Panc1 (cell line): ENCODE results near the gene DDX28. TPM values are rescaled to one million over a fixed set of nuclear protein-coding genes. Genes with fewer than 3 reads are reported as not detected.

Source experiments
- ATAC-seq: fragments of 200-7000 bp; cut with Tn5 transposase; 2 replicates; pipeline ENCODE4 v1.9.1; 2020; ENCODE audit warnings: mild to moderate bottlenecking, moderate library complexity
- BruUV-seq: library from RNA; stranded (reverse); fragments of 400-500 nt; replicated peaks from 2 replicates; lab custom pipeline; 2021; lab: Mats Ljungman, UMichigan
- CTCF ChIA-PET: fragments of 300-600 bp; sonication (Branson Sonifier 250); formaldehyde crosslinking; loops from one replicate; lab custom pipeline; 2022; ENCODE audit warnings: antibody characterized with exemption; lab: Charles Lee
- POLR2A ChIA-PET: fragments of 300-600 bp; sonication (Branson Sonifier 250); formaldehyde crosslinking; loops from one replicate; lab custom pipeline; 2022; ENCODE audit warnings: antibody characterized with exemption; lab: Charles Lee
- DNase-seq: peaks from one replicate; pipeline ENCODE4 v3.0.0-alpha.2; 2010; ENCODE audit warnings: low read depth, low spot score
- H3K27ac ChIP-seq: 2 replicates; pipeline ENCODE4 v1.5.1; 2011; ENCODE audit warnings: mild to moderate bottlenecking, low read length, inconsistent platforms
- H3K27me3 ChIP-seq: fragments of 200-500 bp; sonication (Bioruptor generic); 2 replicates; pipeline ENCODE4 v1.6.0; 2014; ENCODE audit warnings: low read length, inconsistent platforms; ENCODE audit not compliant: control insufficient read depth, insufficient read depth
- H3K36me3 ChIP-seq: fragments of 200-500 bp; sonication (Bioruptor generic); 2 replicates; pipeline ENCODE4 v1.5.1; 2014; ENCODE audit warnings: inconsistent platforms, mild to moderate bottlenecking, low read length, moderate library complexity; ENCODE audit not compliant: control insufficient read depth, insufficient read depth
- H3K4me1 ChIP-seq: 2 replicates; pipeline ENCODE4 v1.5.1; 2011; ENCODE audit warnings: inconsistent platforms, mild to moderate bottlenecking, low read length, moderate library complexity; ENCODE audit not compliant: control insufficient read depth, insufficient read depth
- H3K4me3 ChIP-seq, 2 experiments: 2 replicates each; pipeline ENCODE4 v1.5.1; 2011 to 2012; ENCODE audit warnings: low read depth in 2 of 2, low read length in 2 of 2, mild to moderate bottlenecking in 2 of 2, inconsistent platforms in 1 of 2, moderate library complexity in 1 of 2
- H3K9me3 ChIP-seq: fragments of 200-500 bp; sonication (Bioruptor generic); 2 replicates; pipeline ENCODE4 v1.5.1; 2014; ENCODE audit warnings: low read depth, mild to moderate bottlenecking, inconsistent platforms, low read length, moderate library complexity; ENCODE audit not compliant: control insufficient read depth, insufficient read depth
- POLR2AphosphoS5 ChIP-seq: IDR thresholded peaks from 2 replicates; pipeline ENCODE4 v1.6.1; 2012; ENCODE audit warnings: mild to moderate bottlenecking, low read depth, low read length, moderate library complexity
- REST ChIP-seq, 2 experiments: IDR thresholded peaks; 2 replicates each; pipeline ENCODE4 v1.6.1; 2011 to 2012; ENCODE audit warnings: low read depth in 2 of 2, control low read depth in 1 of 2, low read length in 1 of 2, mild to moderate bottlenecking in 1 of 2, moderate library complexity in 1 of 2; ENCODE audit not compliant: insufficient read depth in 1 of 2
- SIN3A ChIP-seq: IDR thresholded peaks from 2 replicates; pipeline ENCODE4 v1.6.1; 2012; ENCODE audit warnings: low read depth, mild to moderate bottlenecking, low read length, moderate library complexity, borderline replicate concordance; ENCODE audit not compliant: insufficient read depth
- TCF7L2 ChIP-seq: IDR thresholded peaks from 2 replicates; pipeline ENCODE4 v1.6.1; 2011; ENCODE audit warnings: mild to moderate bottlenecking, low read depth, low read length, inconsistent platforms
- in situ Hi-C: cut with HindIII; loops from 2 replicates; pipeline ENCODE4 v1.10.0; 2016; ENCODE audit warnings: low sequenced_read_pairs, low pct_unique_long_range_greater_than_20kb
- intact Hi-C: fragments of 100-400 bp; cut with micrococcal nuclease; formaldehyde crosslinking; loops from one replicate; pipeline ENCODE4 v1.10.0; 2022; ENCODE audit not compliant: unreplicated experiment
- total RNA-seq: library from RNA; stranded (reverse); gene quantifications from one replicate; pipeline ENCODE4 v1.2.1, GENCODE V29; 2021; ENCODE audit not compliant: unreplicated experiment
- TF ChIP-seq, protein P1 (sequence below): fragments of 450-650 bp; IDR thresholded peaks from 2 replicates; pipeline ENCODE4 v1.5.1; 2017; ENCODE audit warnings: mild to moderate bottlenecking

The DDX28 gene
- total RNA-seq, 1 experiment from 2014 or later = 8.4 TPM

GRCh38 chr16:68035227-68035626 lies 12.2 kb upstream of the DDX28 start:
- CTCF ChIA-PET = no interaction called here
- TF ChIP-seq POLR2AphosphoS5 = no peak
- TF ChIP-seq, protein P1, sequence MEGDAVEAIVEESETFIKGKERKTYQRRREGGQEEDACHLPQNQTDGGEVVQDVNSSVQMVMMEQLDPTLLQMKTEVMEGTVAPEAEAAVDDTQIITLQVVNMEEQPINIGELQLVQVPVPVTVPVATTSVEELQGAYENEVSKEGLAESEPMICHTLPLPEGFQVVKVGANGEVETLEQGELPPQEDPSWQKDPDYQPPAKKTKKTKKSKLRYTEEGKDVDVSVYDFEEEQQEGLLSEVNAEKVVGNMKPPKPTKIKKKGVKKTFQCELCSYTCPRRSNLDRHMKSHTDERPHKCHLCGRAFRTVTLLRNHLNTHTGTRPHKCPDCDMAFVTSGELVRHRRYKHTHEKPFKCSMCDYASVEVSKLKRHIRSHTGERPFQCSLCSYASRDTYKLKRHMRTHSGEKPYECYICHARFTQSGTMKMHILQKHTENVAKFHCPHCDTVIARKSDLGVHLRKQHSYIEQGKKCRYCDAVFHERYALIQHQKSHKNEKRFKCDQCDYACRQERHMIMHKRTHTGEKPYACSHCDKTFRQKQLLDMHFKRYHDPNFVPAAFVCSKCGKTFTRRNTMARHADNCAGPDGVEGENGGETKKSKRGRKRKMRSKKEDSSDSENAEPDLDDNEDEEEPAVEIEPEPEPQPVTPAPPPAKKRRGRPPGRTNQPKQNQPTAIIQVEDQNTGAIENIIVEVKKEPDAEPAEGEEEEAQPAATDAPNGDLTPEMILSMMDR = no peak
- TF ChIP-seq SIN3A = no peak
- no peak for TF ChIP-seq REST (IDR thresholded peaks at IDR 0.05; ENCODE audit: insufficient read depth in 1 of 2, low read depth in 2 of 2, low read length in 1 of 2)
- TF ChIP-seq TCF7L2 = no peak
- BruUV-seq = no TSS peak
- Histone ChIP-seq H3K4me3 (no peak overlapping the region), H3K4me1 (no peaks in the 10 kb centered on the region), H3K27me3 (no peaks in the 10 kb centered on the region), H3K9me3 (no peaks in the 10 kb centered on the region), H3K27ac (no peak overlapping the region), H3K36me3 (no peaks in the 10 kb centered on the region)
- POLR2A ChIA-PET = no interaction called here
- DNase-seq (no peak), ATAC-seq (no peak)
- in situ Hi-C loops (no loop called here), intact Hi-C loops (no loop called here)

DNA sequence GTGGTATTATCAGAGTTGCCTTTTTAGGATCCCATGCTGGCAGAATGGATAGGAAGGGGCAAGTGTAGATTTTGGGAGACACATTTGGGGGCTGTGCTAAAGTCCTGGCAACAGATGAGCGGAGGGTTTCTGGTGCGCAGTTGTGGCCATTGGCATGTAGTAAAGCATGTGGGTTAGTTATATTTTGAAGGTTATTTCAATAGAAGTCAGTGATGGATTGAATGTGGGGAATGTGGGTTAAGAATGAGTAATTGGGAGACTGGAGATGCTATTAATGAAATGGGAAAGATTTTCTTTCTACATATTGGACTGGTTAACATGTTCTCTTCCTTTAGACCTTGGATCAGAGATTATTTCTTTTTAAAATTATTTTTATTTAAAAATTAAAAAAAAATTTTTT lies 10.1 kb upstream of the DDX28 start:
- no peaks in the 10 kb centered on the region for H3K36me3 ChIP-seq
- no peak for TF ChIP-seq REST (IDR thresholded peaks at IDR 0.05; ENCODE audit: insufficient read depth in 1 of 2, low read depth in 2 of 2, low read length in 1 of 2)
- TF ChIP-seq, protein P1 = no peak
- TF ChIP-seq TCF7L2 = no peak
- TF ChIP-seq SIN3A = no peak
- TF ChIP-seq POLR2AphosphoS5 = no peak
- no peak overlapping the region for H3K27ac ChIP-seq
- H3K4me3 ChIP-seq = no peak overlapping the region
- no peaks in the 10 kb centered on the region for H3K27me3 ChIP-seq
- intact Hi-C loops (no loop called here), in situ Hi-C loops (no loop called here)
- no peaks in the 10 kb centered on the region for H3K4me1 ChIP-seq
- POLR2A ChIA-PET = no interaction called here
- BruUV-seq = no TSS peak
- ATAC-seq = no peak
- no peaks in the 10 kb centered on the region for H3K9me3 ChIP-seq
- CTCF ChIA-PET = no interaction called here
- no peak for DNase-seq
